T-helper 9 cell (primary cell): ENCODE measurements around the gene RAB40B.

Experiments
- DNase-seq: peaks from one replicate; pipeline ENCODE4 v3.0.0-alpha.2; 2020

The RAB40B gene

GRCh38 chr17:82613283-82614094 is 85.0 kb downstream of the RAB40B start:
- DNase-seq = no peak

- no peak for DNase-seq
Observed at GRCh38 chr17:82611140-82612058, 87.1 kb downstream of the RAB40B start.

- DNase-seq = no peak
Observed at GRCh38 chr17:82609655-82610054, 88.8 kb downstream of the RAB40B start.

- DNase-seq = no peak
Observed at GRCh38 chr17:82608816-82609215, 89.7 kb downstream of the RAB40B start.

GRCh38 chr17:82605939-82606600 is 92.4 kb downstream of the RAB40B start:
- DNase-seq = no peak
